IMR-90 (cell line): Measurements from ENCODE around the gene RAI2. TPM values are rescaled to one million over a fixed set of nuclear protein-coding genes. Genes with fewer than 3 reads are reported as not detected.

Experiments used
- ATAC-seq: fragments of 200-7000 bp; cut with Tn5 transposase; 2 replicates; pipeline ENCODE4 v1.9.1; 2020; ENCODE audit warnings: low read depth, mild to moderate bottlenecking, moderate library complexity
- BruUV-seq: library from RNA; stranded (reverse); fragments of 400-500 nt; replicated peaks from 2 replicates; lab custom pipeline; 2021; lab: Mats Ljungman, UMichigan
- CTCF ChIA-PET: fragments of 300-600 bp; formaldehyde crosslinking; extraction: SDS; loops from one replicate; lab custom pipeline; 2021; ENCODE audit warnings: antibody characterized with exemption; lab: Yijun Ruan, JAX
- POLR2A ChIA-PET: fragments of 300-600 bp; sonication (Branson Sonifier 250); formaldehyde crosslinking; loops from one replicate; lab custom pipeline; 2022; ENCODE audit warnings: antibody characterized with exemption; ENCODE audit not compliant: unreplicated experiment; lab: Charles Lee
- DNase-seq: peaks from one replicate; pipeline ENCODE4 v3.0.0; 2013
- H2AFZ ChIP-seq: replicated peaks from 2 replicates; pipeline ENCODE3; 2013; ENCODE audit warnings: low read length, mild to moderate bottlenecking; ENCODE audit not compliant: poor library complexity
- H2AK5ac ChIP-seq: 2 replicates; pipeline ENCODE4 v1.6.1; 2013; ENCODE audit warnings: low read depth, low read length, inconsistent platforms
- H2AK9ac ChIP-seq: replicated peaks from 2 replicates; pipeline ENCODE3; 2013; ENCODE audit warnings: mild to moderate bottlenecking, low read depth, low read length, moderate library complexity; ENCODE audit not compliant: poor library complexity
- H2BK120ac ChIP-seq: 2 replicates; pipeline ENCODE4 v1.6.1; 2013; ENCODE audit warnings: low read depth, low read length, inconsistent platforms
- H2BK15ac ChIP-seq: 3 replicates; pipeline ENCODE4 v1.6.1; 2013; ENCODE audit warnings: low read depth, low read length, inconsistent platforms
- H2BK20ac ChIP-seq: 2 replicates; pipeline ENCODE4 v1.6.1; 2013; ENCODE audit warnings: low read depth, mild to moderate bottlenecking, inconsistent platforms, low read length, moderate library complexity
- H2BK5ac ChIP-seq: 2 replicates; pipeline ENCODE4 v1.6.1; 2013; ENCODE audit warnings: mild to moderate bottlenecking, low read depth, low read length, inconsistent platforms; ENCODE audit not compliant: poor library complexity, severe bottlenecking
- H3K14ac ChIP-seq: replicated peaks from 2 replicates; pipeline ENCODE4 v1.6.1; 2013; ENCODE audit warnings: low read depth, low read length, inconsistent platforms
- H3K18ac ChIP-seq: 2 replicates; pipeline ENCODE4 v1.6.1; 2013; ENCODE audit warnings: low read depth, low read length, control low read depth
- H3K23ac ChIP-seq: 2 replicates; pipeline ENCODE4 v1.6.1; 2013; ENCODE audit warnings: low read depth, low read length, inconsistent platforms
- H3K27ac ChIP-seq: 2 replicates; pipeline ENCODE4 v1.5.1; 2013; ENCODE audit warnings: mild to moderate bottlenecking, control low read depth, low read length; ENCODE audit not compliant: insufficient read depth
- H3K27me3 ChIP-seq: 2 replicates; pipeline ENCODE4 v1.6.1; 2013; ENCODE audit warnings: low read length; ENCODE audit not compliant: control insufficient read depth, insufficient read depth
- H3K36me3 ChIP-seq: 2 replicates; pipeline ENCODE4 v1.6.1; 2013; ENCODE audit warnings: low read length, mixed read lengths; ENCODE audit not compliant: control insufficient read depth, insufficient read depth
- H3K4ac ChIP-seq: 2 replicates; pipeline ENCODE4 v1.6.1; 2013; ENCODE audit warnings: low read depth, low read length, inconsistent platforms
- H3K4me1 ChIP-seq: 2 replicates; pipeline ENCODE4 v1.6.1; 2013; ENCODE audit warnings: low read length, mixed read lengths; ENCODE audit not compliant: control insufficient read depth, insufficient read depth
- H3K4me2 ChIP-seq: 2 replicates; pipeline ENCODE4 v1.6.1; 2013; ENCODE audit warnings: low read depth, mild to moderate bottlenecking, control low read depth, low read length, moderate library complexity
- H3K4me3 ChIP-seq: 2 replicates; pipeline ENCODE4 v1.5.1; 2013; ENCODE audit warnings: low read depth, mild to moderate bottlenecking, control low read depth, low read length, moderate library complexity; ENCODE audit not compliant: insufficient read depth
- H3K56ac ChIP-seq: 2 replicates; pipeline ENCODE4 v1.6.1; 2013; ENCODE audit warnings: low read length, inconsistent platforms; ENCODE audit not compliant: insufficient read depth; ENCODE audit errors: extremely low read depth
- H3K79me1 ChIP-seq, 2 experiments: 2 replicates each; pipeline ENCODE4 v1.6.1; 2013; ENCODE audit warnings: low read length in 2 of 2, inconsistent platforms in 1 of 2, low read depth in 1 of 2
- H3K9ac ChIP-seq: 2 replicates; pipeline ENCODE4 v1.6.1; 2013; ENCODE audit warnings: low read depth, low read length, control low read depth
- H3K9me1 ChIP-seq: 2 replicates; pipeline ENCODE4 v1.6.1; 2013; ENCODE audit warnings: low read length, inconsistent platforms; ENCODE audit not compliant: insufficient read depth
- H3K9me3 ChIP-seq: 2 replicates; pipeline ENCODE4 v1.6.1; 2013; ENCODE audit warnings: low read length; ENCODE audit not compliant: control insufficient read depth, insufficient read depth
- H4K20me1 ChIP-seq: 2 replicates; pipeline ENCODE4 v1.6.1; 2013; ENCODE audit warnings: low read length, inconsistent platforms; ENCODE audit not compliant: insufficient read depth
- H4K5ac ChIP-seq: 2 replicates; pipeline ENCODE4 v1.6.1; 2013; ENCODE audit warnings: mild to moderate bottlenecking, low read depth, low read length, control low read depth
- H4K8ac ChIP-seq, 2 experiments: 2 replicates each; pipeline ENCODE4 v1.6.1; 2013; ENCODE audit warnings: low read depth in 2 of 2, low read length in 2 of 2, control low read depth in 1 of 2, inconsistent platforms in 1 of 2
- H4K91ac ChIP-seq: 2 replicates; pipeline ENCODE4 v1.6.1; 2013; ENCODE audit warnings: low read depth, low read length, inconsistent platforms; ENCODE audit not compliant: insufficient read depth
- CEBPB ChIP-seq: IDR thresholded peaks from 2 replicates; pipeline ENCODE4 v1.6.1; 2012; ENCODE audit warnings: low read depth, low read length, improper control_type of control experiment
- CTCF ChIP-seq: conservative IDR thresholded peaks from 2 replicates; pipeline ENCODE4 v1.5.1; 2012; ENCODE audit warnings: mild to moderate bottlenecking, low read depth, low read length, improper control_type of control experiment
- WGBS, 2 experiments: methylation state at CpG; one replicate each; pipeline versions ENCODE4 v1.1.5 to v1.1.7; 2013; ENCODE audit warnings: missing lambda C conversion rate in 2 of 2; ENCODE audit not compliant: insufficient read length in 1 of 2; ENCODE audit errors: extremely low coverage in 2 of 2; 5-methylcytosine and 5-hydroxymethylcytosine counted together
- dilution Hi-C: fragments of 300-500 bp; cut with HindIII; formaldehyde crosslinking; loops from one replicate; pipeline ENCODE4 v1.14.3; 2018; ENCODE audit warnings: low sequenced_read_pairs; ENCODE audit not compliant: unreplicated experiment
- in situ Hi-C: fragments of 300-500 bp; cut with MboI; formaldehyde crosslinking; loops from 3 replicates; pipeline ENCODE4 v1.14.3; 2019; ENCODE audit warnings: low sequenced_read_pairs, inconsistent platforms, mixed read lengths
- intact Hi-C: fragments of 100-400 bp; cut with micrococcal nuclease; formaldehyde crosslinking; loops from 2 replicates; pipeline ENCODE4 v1.10.0; 2022
- polyA plus RNA-seq, 3 experiments: library from polyadenylated mRNA; depleted of rRNA; stranded (reverse); fragments of >200 nt; gene quantifications; 2 replicates each; pipeline ENCODE4 v1.2.3, GENCODE V29; 2012; ENCODE audit warnings: low replicate concordance in 1 of 3
- total RNA-seq: library from RNA; depleted of rRNA; stranded (reverse); fragments of >200 nt; gene quantifications from 2 replicates; pipeline ENCODE4 v1.2.3, GENCODE V29; 2012
- TF ChIP-seq, protein P1 (sequence below): fragments of 150-350 bp; IDR thresholded peaks from 2 replicates; pipeline ENCODE4 v1.6.1; 2017; ENCODE audit warnings: mild to moderate bottlenecking, antibody characterized with exemption, low read length, low read depth

The RAI2 gene
- total and polyA plus RNA-seq, 2 of the 4 experiments (the other 2 are of a cell fraction): 0.07 TPM; not detected in 1

DNA sequence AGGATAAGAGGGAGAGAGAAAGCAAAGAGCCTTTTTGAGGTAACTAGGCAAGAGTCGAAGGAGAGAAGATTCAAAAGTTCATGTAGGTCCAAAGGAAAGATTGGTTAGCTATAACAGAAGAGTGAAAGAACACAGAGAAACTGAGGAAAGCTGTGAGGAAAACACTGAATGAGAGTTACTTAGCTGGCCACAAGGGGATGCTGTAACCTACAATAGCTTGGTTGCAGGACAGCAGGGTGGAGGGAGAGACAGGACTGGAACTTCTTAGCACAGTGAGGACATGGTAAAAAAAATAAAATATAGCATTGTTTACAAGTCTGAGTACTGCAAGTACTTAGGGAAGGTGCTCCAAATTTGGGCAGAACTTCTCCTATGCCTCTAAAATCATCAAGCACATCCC is 48.3 kb downstream of the RAI2 start:
- DNase-seq (no peak), ATAC-seq (no peak)
- 0% methylated on average over 1 of the region's 1 CpG; no CpG with 5 or more reads in 1 of the 2 experiments for WGBS, 2 experiments
- Histone ChIP-seq H3K4me3 (no peak overlapping the region), H4K8ac (no peak overlapping the region), H2AK9ac (no peak overlapping the region), H3K18ac (no peak overlapping the region), H2AFZ (no peak overlapping the region), H2BK5ac (no peak overlapping the region), H3K9ac (no peak overlapping the region), H3K9me3 (no peaks in the 10 kb centered on the region), H2BK120ac (no peak overlapping the region), H3K79me1 (no peaks in the 10 kb centered on the region), H2BK20ac (no peak overlapping the region), H3K23ac (no peak overlapping the region), H2AK5ac (no peak overlapping the region), H3K4me1 (no peaks in the 10 kb centered on the region), H3K4me2 (no peak overlapping the region), H2BK15ac (no peak overlapping the region), H4K91ac (no peak overlapping the region), H3K36me3 (no peaks in the 10 kb centered on the region), H3K14ac (no peak overlapping the region), H3K56ac (no peak overlapping the region), H4K5ac (no peak overlapping the region), H4K20me1 (no peaks in the 10 kb centered on the region), H3K27me3 (peaks cover 2% of the 10 kb centered on the region), H3K4ac (no peak overlapping the region), H3K27ac (no peak overlapping the region), H3K9me1 (no peaks in the 10 kb centered on the region)
- ChIA-PET POLR2A (no interaction called here), CTCF (interaction anchor here (0.6 to 1.2 kb wide), 3 partner anchors 17 to 565 kb away, joined by 3 to 4 read pairs (median 4); no protein-coding TSS in a partner anchor)
- intact Hi-C loops: no loop called here
- in situ Hi-C loops: no loop called here
- dilution Hi-C loops: no loop called here
- TF ChIP-seq, protein P1, sequence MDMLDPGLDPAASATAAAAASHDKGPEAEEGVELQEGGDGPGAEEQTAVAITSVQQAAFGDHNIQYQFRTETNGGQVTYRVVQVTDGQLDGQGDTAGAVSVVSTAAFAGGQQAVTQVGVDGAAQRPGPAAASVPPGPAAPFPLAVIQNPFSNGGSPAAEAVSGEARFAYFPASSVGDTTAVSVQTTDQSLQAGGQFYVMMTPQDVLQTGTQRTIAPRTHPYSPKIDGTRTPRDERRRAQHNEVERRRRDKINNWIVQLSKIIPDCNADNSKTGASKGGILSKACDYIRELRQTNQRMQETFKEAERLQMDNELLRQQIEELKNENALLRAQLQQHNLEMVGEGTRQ: no peak
- TF ChIP-seq CEBPB (no peak), CTCF (peak; percentile 32)
- no TSS peak for BruUV-seq
